Breast epithelium (tissue), 4 donors: ENCODE measurements around the gene ARHGEF1. TPM values are rescaled to one million over a fixed set of nuclear protein-coding genes. Genes with fewer than 3 reads are reported as not detected.

Source experiments
- DNase-seq, 2 donors: peaks; one replicate each; pipeline ENCODE4 v3.0.0-alpha.2; 2019; ENCODE audit warnings: low spot score in 2 of 2
- H3K27ac ChIP-seq, 2 donors: fragments of 200-600 bp; sonication (generic) in 1 of 2; one replicate each; pipeline ENCODE4 v1.5.1; 2016 to 2019; ENCODE audit warnings: mild to moderate bottlenecking in 1 of 2
- H3K27me3 ChIP-seq, 2 donors: fragments of 200-600 bp; sonication (generic) in 1 of 2; one replicate each; pipeline versions ENCODE4 v1.5.1 to v1.6.0; 2017 to 2019; ENCODE audit warnings: control low read depth in 1 of 2, mild to moderate bottlenecking in 1 of 2
- H3K36me3 ChIP-seq: fragments of 200-600 bp; one replicate; pipeline ENCODE4 v1.5.1; 2019
- H3K4me1 ChIP-seq, 2 donors: fragments of 200-600 bp; sonication (generic); one replicate each; pipeline ENCODE4 v1.5.1; 2016 to 2019; ENCODE audit warnings: control low read depth in 1 of 2
- H3K4me3 ChIP-seq, 3 donors: fragments of 200-600 bp; sonication (generic); 1 replicate in 2 of 3; 2 replicates in 1 of 3; pipeline ENCODE4 v1.5.1; 2016 to 2019; ENCODE audit warnings: mild to moderate bottlenecking in 3 of 3, moderate library complexity in 2 of 3
- H3K9me3 ChIP-seq, 2 donors: fragments of 200-600 bp; sonication (generic) in 1 of 2; one replicate each; pipeline ENCODE4 v1.5.1; 2016 to 2019; ENCODE audit warnings: control low read depth in 1 of 2
- CTCF ChIP-seq, 3 donors: fragments of 450-650 bp; IDR thresholded peaks; one replicate each; pipeline ENCODE4 v1.5.1; 2016 to 2017; ENCODE audit warnings: antibody characterized with exemption in 3 of 3, mild to moderate bottlenecking in 3 of 3, moderate library complexity in 3 of 3
- POLR2A ChIP-seq: fragments of 450-650 bp; IDR thresholded peaks from one replicate; pipeline ENCODE4 v1.6.1; 2016; ENCODE audit warnings: antibody characterized with exemption, mild to moderate bottlenecking, moderate library complexity
- POLR2AphosphoS5 ChIP-seq, 3 donors: sonication (generic); formaldehyde crosslinking; IDR thresholded peaks; one replicate each; pipeline ENCODE4 v1.6.1; 2017; ENCODE audit warnings: antibody characterized with exemption in 3 of 3
- intact Hi-C: fragments of 100-400 bp; cut with DNase I; formaldehyde crosslinking; loops from one replicate; pipeline ENCODE4 v1.15.1; 2023; ENCODE audit warnings: low total_unique reads
- total RNA-seq, 3 donors: library from RNA; depleted of rRNA; stranded (reverse); fragments of >200 nt; gene quantifications; one replicate each; pipeline ENCODE4 v1.1.0, GENCODE V29; 2016

ARHGEF1 gene
- total RNA-seq, 3 donors from 2014 or later: 55.0 to 61.9 (median 55.7) TPM

GRCh38 chr19:41939861-41940730 is 57.1 kb downstream of the ARHGEF1 start:
- peaks cover 2 to 35% of the 10 kb centered on the region in 2 donors for H3K27me3 ChIP-seq
- intact Hi-C loops: no loop called here

GRCh38 chr19:41940731-41941409 is 57.9 kb downstream of the ARHGEF1 start:
- Histone ChIP-seq H3K36me3 (no peaks in the 10 kb centered on the region), H3K4me3 (peak overlapping the region; percentile 32 to 66 (median 64)), H3K27ac (no peak overlapping the region), H3K4me1 (peaks cover 0 to 5% of the 10 kb centered on the region in 2 donors), H3K27me3 (peaks cover 1 to 27% of the 10 kb centered on the region in 2 donors), H3K9me3 (no peaks in the 10 kb centered on the region)
- DNase-seq: no peak
- TF ChIP-seq POLR2AphosphoS5 (IDR thresholded peaks at IDR 0.05): no peak
- TF ChIP-seq POLR2A: no peak
- no peak for TF ChIP-seq CTCF (IDR thresholded peaks at IDR 0.05)
- intact Hi-C loops: no loop called here

More at GRCh38 chr19:41939861-41940730, 57.1 kb downstream of the ARHGEF1 start:
- no peaks in the 10 kb centered on the region for H3K9me3 ChIP-seq
- TF ChIP-seq CTCF (IDR thresholded peaks at IDR 0.05) (no peak), POLR2AphosphoS5 (IDR thresholded peaks at IDR 0.05) (no peak), POLR2A (no peak)
- H3K36me3 ChIP-seq: no peaks in the 10 kb centered on the region
- H3K4me1 ChIP-seq: peaks cover 0 to 5% of the 10 kb centered on the region in 2 donors
- H3K27ac ChIP-seq: no peak overlapping the region
- H3K4me3 ChIP-seq: peak overlapping the region; percentile 32 to 66 (median 64)
- DNase-seq: no peak

GRCh38 chr19:41941410-41942202 is 58.6 kb downstream of the ARHGEF1 start:
- no peak for TF ChIP-seq POLR2A
- TF ChIP-seq POLR2AphosphoS5 (IDR thresholded peaks at IDR 0.05): no peak
- no peak for TF ChIP-seq CTCF (IDR thresholded peaks at IDR 0.05)
- Histone ChIP-seq H3K27me3 (peaks cover 0 to 21% of the 10 kb centered on the region in 2 donors), H3K4me3 (no peak overlapping the region), H3K4me1 (peaks cover 0 to 5% of the 10 kb centered on the region in 2 donors), H3K9me3 (no peaks in the 10 kb centered on the region), H3K36me3 (no peaks in the 10 kb centered on the region), H3K27ac (no peak overlapping the region)
- no peak for DNase-seq
- intact Hi-C loops: no loop called here

- TF ChIP-seq POLR2A (no peak), CTCF (IDR thresholded peaks at IDR 0.05) (no peak), POLR2AphosphoS5 (IDR thresholded peaks at IDR 0.05) (no peak)
- no peak for DNase-seq
- Histone ChIP-seq H3K36me3 (no peaks in the 10 kb centered on the region), H3K27me3 (peaks cover 0 to 12% of the 10 kb centered on the region in 2 donors), H3K27ac (no peak overlapping the region), H3K4me3 (no peak overlapping the region), H3K4me1 (peaks cover 0 to 5% of the 10 kb centered on the region in 2 donors), H3K9me3 (no peaks in the 10 kb centered on the region)
- intact Hi-C loops: no loop called here
These were observed 61.4 kb downstream of the ARHGEF1 start for GRCh38 chr19:41944336-41944735.
